GM21737 (cell line): ENCODE measurements around the gene IP6K3.

Source experiments
- ATAC-seq: cut with Tn5 transposase; IDR thresholded peaks from one replicate; pipeline ENCODE4 v1.9.1; 2021; ENCODE audit warnings: mild to moderate bottlenecking, moderate library complexity; ENCODE audit not compliant: unreplicated experiment

Gene IP6K3

DNA sequence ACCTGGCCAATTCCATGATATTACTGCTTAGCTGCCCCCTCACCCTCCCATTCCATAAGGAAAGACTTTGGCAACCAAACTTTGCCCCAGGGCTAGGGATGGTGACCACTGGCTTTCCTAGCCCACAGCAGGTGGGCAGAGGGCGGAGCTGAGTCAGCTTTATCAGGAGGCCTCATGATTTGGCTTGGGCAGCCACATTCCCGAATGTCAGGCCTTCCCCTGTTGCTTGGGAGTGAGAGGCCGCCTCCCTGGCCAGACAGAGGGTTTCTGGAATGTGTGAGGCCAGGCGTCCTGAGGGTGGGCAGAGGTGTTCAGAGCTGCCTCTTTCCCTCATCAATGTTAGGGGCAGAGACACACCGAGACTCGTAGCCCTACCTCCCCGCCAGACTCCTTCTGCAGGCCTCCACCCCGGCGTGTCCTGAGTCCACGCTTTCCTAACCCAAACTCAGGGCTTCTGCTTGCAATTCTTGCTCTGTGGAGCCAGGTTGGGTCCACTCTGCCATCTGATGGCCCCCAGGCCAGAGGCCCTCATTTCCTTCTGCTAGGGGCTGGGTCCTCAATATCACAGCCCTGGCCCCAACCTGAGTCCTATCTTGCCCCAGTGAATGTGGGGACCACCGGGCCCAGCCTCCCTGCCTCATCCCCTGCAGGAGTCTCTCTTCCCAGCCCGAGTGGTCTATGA is 54.5 kb downstream of the IP6K3 start:
- no peak for ATAC-seq

- ATAC-seq: no peak
Measured at GRCh38 chr6:33691456-33692077, 55.1 kb downstream of the IP6K3 start.

- ATAC-seq: no peak
Measured at GRCh38 chr6:33690766-33691165, 55.9 kb downstream of the IP6K3 start.

- ATAC-seq: no peak
Measured at GRCh38 chr6:33689879-33690278, 56.8 kb downstream of the IP6K3 start.

- ATAC-seq: no peak
Measured at GRCh38 chr6:33689148-33689494, 57.6 kb downstream of the IP6K3 start.

DNA sequence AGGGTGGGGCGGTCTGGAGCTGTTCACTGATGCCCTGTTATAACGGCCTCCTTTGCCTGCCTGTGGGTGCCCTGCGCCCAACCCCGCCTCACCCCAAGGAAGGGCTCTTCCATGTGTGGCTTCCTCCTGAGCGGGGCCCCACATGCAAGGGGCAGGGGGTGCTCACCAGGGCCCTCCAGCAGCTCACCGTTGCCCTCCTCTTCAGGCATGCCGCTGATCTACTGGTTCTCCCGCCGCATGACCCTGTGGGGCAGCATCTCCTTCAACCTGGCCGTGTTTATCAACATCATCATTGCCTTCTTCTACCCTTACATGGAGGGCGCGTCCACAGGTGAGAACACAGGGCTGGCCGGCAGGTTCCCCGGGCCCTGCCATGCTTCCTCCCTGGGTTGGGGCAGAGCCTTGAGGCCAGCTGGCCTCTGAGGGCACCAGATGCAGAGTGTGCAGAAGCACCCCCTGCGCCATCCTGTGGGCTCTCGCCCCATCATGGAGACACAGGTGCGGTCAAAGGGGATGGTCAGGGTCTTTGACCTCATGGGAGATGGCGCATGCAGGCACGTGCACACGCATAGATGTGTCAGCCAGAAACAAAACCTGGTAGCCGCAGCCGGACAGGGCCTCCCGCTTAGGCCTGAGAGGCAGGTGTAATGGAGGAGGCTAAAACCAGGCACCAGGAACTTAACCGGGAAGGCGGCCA is 58.1 kb downstream of the IP6K3 start:
- ATAC-seq: no peak

- ATAC-seq: no peak
Measured at GRCh38 chr6:33688006-33688405, 58.7 kb downstream of the IP6K3 start.

DNA sequence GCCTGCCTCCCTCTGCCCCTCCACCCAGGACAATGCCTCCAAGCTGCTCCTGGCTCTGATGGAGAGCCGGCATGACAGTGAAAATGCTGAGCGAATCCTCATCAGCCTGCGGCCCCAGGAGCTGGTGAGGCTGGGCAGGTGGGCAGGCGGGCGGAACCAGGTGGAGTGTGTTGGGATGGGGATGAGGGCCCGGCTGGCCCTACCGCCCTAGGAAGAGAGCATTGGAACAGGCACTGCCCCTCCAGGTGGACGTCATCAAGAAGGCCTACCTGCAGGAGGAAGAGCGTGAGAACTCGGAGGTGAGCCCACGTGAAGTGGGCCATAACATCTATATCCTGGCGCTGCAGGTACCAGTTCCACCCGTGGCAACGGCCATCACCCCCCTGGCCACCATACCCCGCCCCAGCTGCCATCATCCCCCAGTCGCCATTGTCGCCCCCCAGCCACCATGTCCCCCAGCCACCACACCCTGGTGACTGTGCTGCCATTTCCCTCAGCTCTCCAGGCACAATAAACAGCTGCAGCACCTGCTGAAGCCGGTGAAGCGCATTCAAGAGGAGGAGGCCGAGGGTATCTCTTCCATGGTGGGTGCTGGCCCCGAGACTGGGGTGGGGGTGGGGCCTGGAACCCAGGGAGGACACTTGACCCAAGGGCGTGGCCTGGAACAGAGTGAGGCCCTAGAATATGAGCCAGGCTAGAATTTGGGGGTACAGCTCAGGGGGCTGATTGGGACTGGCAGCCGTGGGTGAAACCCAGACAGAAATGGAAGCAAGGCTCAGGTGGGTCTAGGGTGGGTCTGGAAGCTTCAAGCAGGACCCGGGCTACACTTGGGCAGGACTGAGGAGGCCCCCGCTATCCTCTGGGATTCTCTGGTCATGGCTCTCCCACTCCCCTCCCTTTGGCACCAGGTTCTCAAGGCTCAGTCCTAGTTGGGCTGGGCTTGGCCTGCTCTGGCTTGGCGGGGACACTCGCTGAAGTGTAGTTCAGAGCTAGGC is 59.4 kb downstream of the IP6K3 start:
- no peak for ATAC-seq

DNA sequence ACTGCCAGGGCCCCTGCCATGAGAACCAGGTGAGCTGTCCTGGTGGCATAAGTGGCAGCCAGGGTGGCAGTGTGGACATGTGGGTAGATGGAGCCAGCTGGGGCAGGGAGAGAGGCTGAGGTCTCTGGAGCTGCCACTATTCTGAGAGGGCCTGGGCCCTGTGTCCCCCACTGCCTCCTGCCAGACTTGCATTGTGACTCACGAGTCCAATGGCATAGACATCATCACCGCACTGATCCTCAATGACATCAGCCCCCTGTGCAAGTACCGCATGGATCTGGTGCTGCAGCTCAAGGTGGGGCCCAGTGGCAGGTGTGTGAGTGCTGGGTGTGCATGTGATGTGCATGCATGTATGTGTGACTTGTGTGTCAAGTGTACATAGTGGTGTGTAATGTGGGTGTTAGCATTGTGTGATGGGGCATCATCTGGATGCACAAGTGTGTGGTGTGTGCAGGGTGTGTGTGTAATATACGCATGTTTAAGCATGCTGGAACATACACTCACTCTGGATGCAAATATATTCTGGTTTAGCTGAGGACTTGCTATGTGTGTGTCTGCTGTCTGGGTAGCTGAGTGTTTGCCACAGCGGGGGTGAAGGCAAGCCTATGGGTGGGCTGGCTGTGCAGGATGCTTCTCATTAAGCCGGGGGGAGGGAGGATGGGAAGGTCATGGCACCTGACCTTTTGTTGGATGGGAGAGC is 60.3 kb downstream of the IP6K3 start:
- ATAC-seq: no peak

GRCh38 chr6:33685411-33686224 is 61.1 kb downstream of the IP6K3 start:
- ATAC-seq: no peak

GRCh38 chr6:33684983-33685382 is 61.7 kb downstream of the IP6K3 start:
- no peak for ATAC-seq

DNA sequence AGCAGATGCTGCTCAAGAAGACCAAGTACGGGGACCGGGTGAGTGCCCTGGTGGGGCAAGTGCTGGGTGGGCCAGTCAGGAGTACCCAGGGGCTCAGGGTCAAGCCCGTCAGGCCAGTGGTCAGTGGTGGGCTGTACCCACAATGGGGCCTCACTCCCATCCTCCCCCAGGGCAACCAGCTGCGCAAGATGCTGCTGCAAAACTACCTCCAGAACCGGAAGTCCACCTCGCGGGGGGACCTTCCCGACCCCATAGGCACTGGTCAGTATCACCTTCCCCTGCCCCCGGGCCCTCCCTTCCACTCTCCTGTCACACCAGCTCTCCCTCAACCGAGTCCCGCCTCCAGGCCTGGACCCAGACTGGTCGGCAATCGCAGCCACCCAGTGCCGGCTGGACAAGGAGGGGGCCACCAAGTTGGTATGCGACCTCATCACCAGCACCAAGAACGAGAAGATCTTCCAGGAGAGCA is 62.2 kb downstream of the IP6K3 start:
- no peak for ATAC-seq

GRCh38 chr6:33683576-33684427 is 62.9 kb downstream of the IP6K3 start:
- ATAC-seq: no peak

DNA sequence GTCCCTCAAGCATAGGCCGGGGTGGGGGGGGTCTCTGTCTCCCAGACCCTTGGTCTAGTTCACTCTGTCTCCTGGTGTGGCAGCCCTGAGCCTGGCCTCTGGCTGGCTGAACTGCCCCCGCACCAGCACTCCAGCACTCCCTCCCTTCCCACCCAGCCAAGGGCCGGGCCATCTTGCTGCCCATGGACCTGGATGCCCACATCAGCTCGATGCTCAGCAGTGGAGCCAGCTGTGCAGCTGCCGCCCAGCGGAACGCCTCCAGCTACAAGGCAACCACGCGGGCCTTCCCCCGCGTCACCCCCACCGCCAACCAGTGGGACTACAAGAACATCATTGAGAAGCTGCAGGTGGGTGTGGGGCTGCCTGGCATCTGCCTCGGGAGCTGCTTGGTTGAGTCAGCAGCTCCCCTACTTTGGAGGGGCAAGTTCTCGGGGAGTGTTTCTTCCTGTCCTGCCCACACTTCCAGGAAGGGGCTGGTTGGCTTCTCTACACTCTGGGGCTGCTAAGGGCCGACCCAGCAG is 63.6 kb downstream of the IP6K3 start:
- ATAC-seq: no peak

DNA sequence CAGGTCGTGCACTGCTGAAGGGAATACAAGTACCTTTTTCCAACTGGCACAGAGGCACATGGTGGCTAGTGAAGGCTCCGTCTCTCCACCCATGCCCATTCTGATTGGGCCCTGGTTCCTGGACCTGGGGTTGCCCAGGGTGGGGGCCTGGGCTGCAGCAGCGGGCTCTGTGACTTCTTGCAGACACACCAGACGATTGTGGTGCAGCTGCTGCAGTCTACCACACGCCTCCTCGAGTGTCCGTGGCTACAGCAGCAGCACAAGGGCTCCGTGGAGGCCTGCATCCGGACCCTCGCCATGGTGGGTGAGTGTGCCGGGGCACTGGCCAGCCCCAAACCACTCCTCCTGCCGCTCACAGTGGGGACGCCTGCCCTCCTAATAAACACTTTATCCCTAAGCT is 64.4 kb downstream of the IP6K3 start:
- no peak for ATAC-seq

GRCh38 chr6:33679761-33680160 is 66.9 kb downstream of the IP6K3 start:
- ATAC-seq: no peak

GRCh38 chr6:33678932-33679490 is 67.7 kb downstream of the IP6K3 start:
- ATAC-seq: no peak
